Fibroblast of the conjunctiva (primary cell): ENCODE measurements around the gene POLR2E.

ENCODE experiments used
- DNase-seq: peaks from one replicate; pipeline ENCODE4 v3.0.0-alpha.2; 2010; ENCODE audit warnings: low read depth

POLR2E gene

GRCh38 chr19:1093811-1094553 lies 1.2 kb downstream of the POLR2E start:
- DNase-seq, result no peak

GRCh38 chr19:1093330-1093729 lies 1.8 kb downstream of the POLR2E start:
- no peak for DNase-seq

DNA sequence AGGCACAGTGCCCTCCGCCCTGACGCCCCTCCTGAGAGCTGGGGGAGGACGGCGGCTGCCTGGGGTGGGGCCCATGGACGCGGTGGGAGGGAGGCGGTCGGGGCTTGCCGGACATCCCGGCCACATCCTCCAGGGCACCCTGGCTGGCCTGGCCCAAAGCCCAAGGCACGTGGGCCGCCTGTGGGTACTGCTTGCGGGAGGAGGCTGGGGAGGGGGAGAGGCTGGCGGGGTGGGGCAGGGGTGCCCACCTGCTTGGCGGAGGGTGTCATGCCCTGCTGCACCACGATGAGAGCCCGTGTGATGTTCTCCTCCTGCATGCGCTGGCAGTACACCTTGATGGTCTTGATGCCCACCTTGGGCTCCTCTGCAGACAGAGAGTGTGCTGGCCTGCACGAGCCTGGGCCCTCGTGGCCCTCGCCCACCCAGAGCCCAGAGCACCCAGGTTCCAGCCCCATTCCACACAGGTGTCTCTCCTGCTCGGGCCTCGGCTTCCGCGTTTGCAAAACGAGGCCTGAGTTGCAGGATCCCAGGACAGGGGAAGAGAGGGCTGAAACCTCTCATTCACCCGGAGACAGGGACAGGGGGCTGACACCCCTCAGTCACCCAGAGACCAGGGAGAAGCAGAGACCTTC lies 3.5 kb downstream of the POLR2E start:
- DNase-seq, result no peak

DNA sequence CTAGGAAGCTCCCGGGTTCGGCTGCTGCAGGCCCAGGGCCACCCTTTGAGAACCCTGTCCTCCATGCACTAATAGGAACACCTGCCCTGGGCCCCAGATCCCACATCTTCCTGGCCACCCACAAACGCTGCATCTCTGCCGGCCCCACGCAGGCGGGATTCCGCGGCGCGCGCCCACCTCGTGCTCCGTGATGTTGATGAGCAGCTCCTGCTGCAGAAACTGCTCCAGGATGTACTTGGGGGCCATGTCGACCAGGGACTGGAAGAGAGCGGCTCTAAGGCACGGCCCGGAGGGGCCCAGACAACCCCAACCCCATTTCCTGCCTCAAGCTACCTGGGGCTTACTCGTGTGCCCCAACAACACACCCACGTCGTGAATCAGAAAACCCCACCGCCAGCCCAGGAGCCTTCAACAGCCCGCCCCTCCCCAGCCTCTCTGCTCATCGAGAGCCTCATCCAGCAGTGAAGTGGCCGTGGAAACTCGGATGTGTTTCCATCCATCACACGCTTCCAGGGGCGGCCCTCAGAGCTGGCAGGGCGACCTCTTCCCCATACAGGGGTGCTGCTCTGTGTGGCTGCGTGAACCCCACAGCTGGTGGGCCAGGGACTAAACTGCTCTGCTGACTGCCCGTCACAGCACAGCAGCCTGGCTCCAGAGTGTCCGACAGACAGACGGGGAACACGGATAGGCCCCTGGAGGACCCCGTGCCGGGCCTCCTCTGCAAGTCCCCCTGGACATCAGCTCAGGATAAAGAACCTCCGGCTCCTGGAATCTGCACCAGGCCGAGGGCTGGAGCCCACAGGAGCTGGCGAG lies 4.2 kb downstream of the POLR2E start:
- no peak for DNase-seq

DNA sequence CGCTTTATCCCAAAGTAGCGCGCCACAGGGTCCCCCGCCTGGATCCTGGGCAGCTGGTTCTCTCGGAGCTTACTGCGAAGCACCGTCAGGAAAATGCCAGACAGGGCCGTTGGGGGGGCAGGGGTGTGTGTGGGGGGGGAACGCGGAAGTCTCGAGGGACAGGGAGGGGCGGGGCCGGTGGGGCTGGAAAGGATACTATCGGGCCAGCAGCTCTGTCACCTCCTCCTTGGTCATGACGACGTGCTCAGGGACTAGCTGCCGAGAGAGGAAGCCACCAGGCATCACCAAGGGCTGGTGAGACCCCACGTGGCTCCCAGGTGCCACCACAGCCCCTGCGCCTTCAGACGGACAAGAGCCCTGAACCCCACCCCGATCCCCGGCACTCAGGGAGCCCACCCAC lies 5.3 kb downstream of the POLR2E start:
- DNase-seq, result no peak

GRCh38 chr19:1089126-1089771 lies 5.9 kb downstream of the POLR2E start:
- DNase-seq, result no peak

- no peak for DNase-seq
Measured at GRCh38 chr19:1088416-1089010, 6.7 kb downstream of the POLR2E start.

- no peak for DNase-seq
Measured at GRCh38 chr19:1087813-1088415, 7.3 kb downstream of the POLR2E start.

DNA sequence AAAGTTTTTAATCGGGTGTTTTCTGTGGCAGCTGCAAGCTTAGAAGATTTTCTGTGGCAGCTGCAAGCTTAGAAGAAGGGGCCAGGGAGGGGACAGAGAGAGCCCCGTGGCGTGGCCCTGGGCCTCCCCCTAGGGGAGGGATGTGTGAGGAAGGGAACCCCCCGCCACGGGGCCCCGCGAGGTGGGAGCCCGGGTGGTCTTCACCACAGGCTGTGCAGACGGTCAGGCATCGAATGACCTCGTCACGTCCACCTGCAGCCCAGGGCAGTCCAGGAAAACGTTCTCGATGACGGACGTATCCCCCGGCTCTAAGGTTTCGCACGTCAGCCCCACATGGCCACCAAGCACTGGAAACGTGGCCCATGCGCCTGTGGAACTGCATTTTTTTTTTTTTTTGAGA lies 8.6 kb downstream of the POLR2E start:
- no peak for DNase-seq

GRCh38 chr19:1085676-1086442 lies 9.3 kb downstream of the POLR2E start:
- DNase-seq, result no peak

- DNase-seq, result no peak
Measured at GRCh38 chr19:1085053-1085658, 10.0 kb downstream of the POLR2E start.

GRCh38 chr19:1084024-1084868 lies 10.9 kb downstream of the POLR2E start:
- DNase-seq, result no peak

DNA sequence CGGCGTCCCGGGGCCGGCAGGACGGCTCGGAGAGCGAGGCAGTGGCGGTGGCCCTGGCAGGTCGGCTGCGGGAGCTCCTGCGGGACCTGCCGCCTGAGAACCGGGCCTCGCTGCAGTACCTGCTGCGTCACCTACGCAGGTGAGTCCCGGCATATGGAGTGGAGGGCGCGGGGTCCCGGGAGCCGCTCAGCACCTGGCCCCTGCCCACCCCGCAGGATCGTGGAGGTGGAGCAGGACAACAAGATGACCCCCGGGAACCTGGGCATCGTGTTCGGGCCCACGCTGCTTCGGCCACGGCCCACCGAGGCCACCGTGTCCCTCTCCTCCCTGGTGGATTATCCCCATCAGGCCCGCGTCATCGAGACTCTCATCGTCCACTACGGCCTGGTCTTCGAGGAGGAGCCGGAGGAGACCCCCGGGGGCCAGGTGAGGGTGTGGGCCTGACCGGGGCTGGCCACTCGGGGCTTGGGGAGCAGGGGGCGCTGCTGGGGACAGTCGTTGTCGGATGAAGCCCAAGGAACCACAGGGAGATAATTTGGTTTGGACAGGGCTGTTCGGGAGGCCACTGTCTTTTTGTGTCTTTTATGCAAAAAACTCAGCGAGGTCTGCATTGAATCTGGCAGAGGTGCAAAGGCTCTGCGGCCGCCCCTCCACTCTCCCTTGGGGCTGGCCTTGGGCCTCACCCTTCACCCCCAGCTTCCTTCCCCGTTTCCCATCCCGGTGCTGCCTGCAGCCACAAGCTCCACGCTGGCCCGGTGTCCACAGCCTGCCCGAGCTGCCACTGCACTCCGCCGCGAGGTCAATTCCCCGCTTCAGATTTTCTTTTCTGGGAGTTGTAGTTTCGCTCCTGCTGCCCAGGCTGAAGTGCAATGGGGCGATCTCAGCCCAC lies 12.0 kb downstream of the POLR2E start:
- DNase-seq, result no peak

DNA sequence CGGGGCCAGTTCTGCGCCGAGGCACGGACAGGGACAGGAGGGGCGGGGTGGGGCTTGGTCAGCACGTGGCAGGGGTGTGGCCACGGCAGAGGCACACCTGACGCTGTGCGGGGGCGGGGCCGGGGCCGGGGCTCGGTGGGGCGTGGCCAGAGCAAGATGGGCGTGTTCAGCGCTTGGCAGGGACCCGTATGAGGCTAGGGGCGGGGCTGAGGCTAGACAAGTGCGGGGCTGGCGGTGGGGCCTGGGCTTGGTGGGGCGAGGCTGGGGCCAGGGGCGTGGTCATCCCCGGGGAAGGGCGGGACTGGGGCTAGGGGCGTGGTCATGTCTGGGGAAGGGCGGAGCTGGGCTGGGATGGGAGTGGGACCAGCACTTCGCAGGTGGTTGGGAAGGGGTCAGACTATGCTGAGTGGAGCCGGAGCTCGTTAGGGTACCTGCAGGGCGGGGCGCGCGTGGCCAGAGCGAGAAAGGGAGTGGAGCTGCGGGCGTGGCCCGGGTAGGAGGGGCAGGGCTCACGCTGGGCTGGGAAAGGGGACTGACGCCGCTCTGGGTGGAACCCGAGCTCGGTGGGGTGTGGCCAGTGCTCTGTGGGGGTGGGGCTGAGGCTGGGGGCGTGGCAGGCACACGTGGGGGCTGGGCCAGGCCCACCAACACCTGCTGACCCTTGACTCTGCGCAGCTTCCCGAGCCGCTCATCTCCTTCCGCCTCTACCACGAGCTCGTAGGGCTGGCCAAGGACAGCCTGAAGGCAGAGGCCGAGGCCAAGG lies 12.8 kb downstream of the POLR2E start:
- DNase-seq, result no peak

DNA sequence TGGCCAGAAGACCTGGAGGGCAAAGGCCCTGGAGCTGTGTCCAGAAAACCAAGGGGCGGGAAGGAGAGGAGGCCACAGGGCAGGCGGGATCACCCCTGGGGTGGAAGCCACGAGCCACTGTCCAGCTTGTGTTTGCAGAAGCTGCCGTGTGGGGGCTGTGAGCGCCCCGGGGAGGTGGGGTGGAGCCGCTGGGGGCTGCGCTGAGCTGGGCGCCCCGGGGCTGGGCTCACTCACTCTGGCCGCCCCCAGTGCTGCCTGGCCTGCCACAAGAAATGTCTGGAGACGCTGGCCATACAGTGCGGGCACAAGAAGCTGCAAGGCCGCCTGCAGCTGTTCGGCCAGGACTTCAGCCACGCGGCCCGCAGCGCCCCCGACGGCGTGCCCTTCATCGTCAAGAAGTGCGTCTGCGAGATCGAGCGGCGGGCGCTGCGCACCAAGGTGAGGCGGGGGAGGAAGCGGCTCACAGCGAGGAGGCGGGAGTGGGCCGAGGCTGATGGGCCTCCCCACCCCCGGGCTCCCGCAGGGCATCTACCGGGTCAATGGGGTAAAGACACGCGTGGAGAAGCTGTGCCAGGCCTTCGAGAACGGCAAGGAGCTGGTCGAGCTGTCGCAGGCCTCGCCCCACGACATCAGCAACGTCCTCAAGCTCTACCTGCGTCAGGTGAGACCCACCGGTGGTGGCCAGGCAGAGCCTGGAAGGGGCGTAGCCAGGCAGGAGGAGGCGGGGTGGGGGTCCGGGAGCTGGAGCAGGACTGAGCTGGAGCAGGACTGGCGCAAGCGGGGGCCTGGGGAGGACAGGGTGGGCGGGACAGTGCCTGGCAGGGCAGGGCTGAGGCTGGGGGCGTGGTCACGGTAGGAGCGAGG lies 13.6 kb downstream of the POLR2E start:
- no peak for DNase-seq

GRCh38 chr19:1080360-1081161 lies 14.6 kb downstream of the POLR2E start:
- no peak for DNase-seq
